Right atrium auricular region (tissue), 2 donors: Measurements from ENCODE around the gene PTAR1. TPM values are rescaled to one million over a fixed set of nuclear protein-coding genes. Genes with fewer than 3 reads are reported as not detected.
A peak's percentile ranks its signal among the peaks of the same experiment; 100 is the strongest.

ENCODE experiments used
- DNase-seq: peaks from one replicate; pipeline ENCODE4 v3.0.0-alpha.2; 2019; ENCODE audit warnings: low spot score
- H3K27ac ChIP-seq, 2 donors: fragments of 200-600 bp; sonication (generic); 1 replicate in 1 of 2; 2 replicates in 1 of 2; pipeline ENCODE4 v1.5.1; 2016 to 2019
- H3K27me3 ChIP-seq, 2 donors: fragments of 200-600 bp; sonication (generic); one replicate each; pipeline versions ENCODE4 v1.5.1 to v1.6.0; 2017 to 2019
- H3K36me3 ChIP-seq: fragments of 200-600 bp; sonication (generic); one replicate; pipeline ENCODE4 v1.5.1; 2016
- H3K4me1 ChIP-seq, 2 donors: fragments of 200-600 bp; sonication (generic); one replicate each; pipeline versions ENCODE4 v1.5.1 to v1.6.0; 2017 to 2019
- H3K4me3 ChIP-seq, 2 donors: fragments of 200-600 bp; sonication (generic); 1 replicate in 1 of 2; 2 replicates in 1 of 2; pipeline ENCODE4 v1.5.1; 2017 to 2019; ENCODE audit warnings: mild to moderate bottlenecking in 1 of 2, moderate library complexity in 1 of 2
- H3K9me3 ChIP-seq, 2 donors: fragments of 200-600 bp; sonication (generic); one replicate each; pipeline ENCODE4 v1.5.1; 2019
- total RNA-seq, 2 donors: library from RNA; depleted of rRNA; stranded (reverse); fragments of >200 nt; gene quantifications; one replicate each; pipeline ENCODE4 v1.1.0, GENCODE V29; 2016
- TF ChIP-seq, protein P1 (sequence below), 2 donors: fragments of 200-600 bp; sonication (generic); IDR thresholded peaks; one replicate each; pipeline ENCODE4 v1.5.1; 2019; ENCODE audit warnings: antibody characterized with exemption in 2 of 2

PTAR1 gene
- total RNA-seq, 2 donors from 2014 or later, result 29.2 to 32.1 TPM

GRCh38 chr9:69677931-69678330 lies 81.9 kb downstream of the PTAR1 start:
- Histone ChIP-seq H3K4me1 (peaks cover 0 to 7% of the 10 kb centered on the region in 2 donors), H3K36me3 (no peaks in the 10 kb centered on the region), H3K27me3 (no peaks in the 10 kb centered on the region), H3K4me3 (no peak overlapping the region), H3K9me3 (no peaks in the 10 kb centered on the region), H3K27ac (no peak overlapping the region)
- DNase-seq, result no peak
- TF ChIP-seq, protein P1, sequence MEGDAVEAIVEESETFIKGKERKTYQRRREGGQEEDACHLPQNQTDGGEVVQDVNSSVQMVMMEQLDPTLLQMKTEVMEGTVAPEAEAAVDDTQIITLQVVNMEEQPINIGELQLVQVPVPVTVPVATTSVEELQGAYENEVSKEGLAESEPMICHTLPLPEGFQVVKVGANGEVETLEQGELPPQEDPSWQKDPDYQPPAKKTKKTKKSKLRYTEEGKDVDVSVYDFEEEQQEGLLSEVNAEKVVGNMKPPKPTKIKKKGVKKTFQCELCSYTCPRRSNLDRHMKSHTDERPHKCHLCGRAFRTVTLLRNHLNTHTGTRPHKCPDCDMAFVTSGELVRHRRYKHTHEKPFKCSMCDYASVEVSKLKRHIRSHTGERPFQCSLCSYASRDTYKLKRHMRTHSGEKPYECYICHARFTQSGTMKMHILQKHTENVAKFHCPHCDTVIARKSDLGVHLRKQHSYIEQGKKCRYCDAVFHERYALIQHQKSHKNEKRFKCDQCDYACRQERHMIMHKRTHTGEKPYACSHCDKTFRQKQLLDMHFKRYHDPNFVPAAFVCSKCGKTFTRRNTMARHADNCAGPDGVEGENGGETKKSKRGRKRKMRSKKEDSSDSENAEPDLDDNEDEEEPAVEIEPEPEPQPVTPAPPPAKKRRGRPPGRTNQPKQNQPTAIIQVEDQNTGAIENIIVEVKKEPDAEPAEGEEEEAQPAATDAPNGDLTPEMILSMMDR (IDR thresholded peaks at IDR 0.05), result no peak

DNA sequence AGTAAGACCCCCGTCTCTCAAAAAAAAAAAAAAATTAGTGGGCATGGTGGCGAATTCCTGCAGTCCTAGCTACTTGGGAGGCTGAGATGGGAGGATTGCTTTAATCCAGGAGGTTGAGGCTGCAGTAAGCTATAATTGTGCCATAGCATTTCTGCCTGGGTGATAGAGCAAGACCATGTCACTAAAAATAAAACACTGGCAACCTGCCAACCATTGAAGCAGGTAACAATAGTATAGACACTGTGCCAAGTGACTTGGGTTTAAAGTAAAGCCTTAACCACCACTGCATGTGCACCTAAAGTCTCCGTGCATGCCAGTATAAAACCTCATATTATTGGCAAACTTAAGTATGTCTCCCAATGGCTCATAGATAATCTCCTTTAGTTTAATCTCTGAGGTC lies 84.2 kb downstream of the PTAR1 start:
- Histone ChIP-seq H3K4me3 (no peak overlapping the region), H3K36me3 (no peaks in the 10 kb centered on the region)
- DNase-seq, result no peak

DNA sequence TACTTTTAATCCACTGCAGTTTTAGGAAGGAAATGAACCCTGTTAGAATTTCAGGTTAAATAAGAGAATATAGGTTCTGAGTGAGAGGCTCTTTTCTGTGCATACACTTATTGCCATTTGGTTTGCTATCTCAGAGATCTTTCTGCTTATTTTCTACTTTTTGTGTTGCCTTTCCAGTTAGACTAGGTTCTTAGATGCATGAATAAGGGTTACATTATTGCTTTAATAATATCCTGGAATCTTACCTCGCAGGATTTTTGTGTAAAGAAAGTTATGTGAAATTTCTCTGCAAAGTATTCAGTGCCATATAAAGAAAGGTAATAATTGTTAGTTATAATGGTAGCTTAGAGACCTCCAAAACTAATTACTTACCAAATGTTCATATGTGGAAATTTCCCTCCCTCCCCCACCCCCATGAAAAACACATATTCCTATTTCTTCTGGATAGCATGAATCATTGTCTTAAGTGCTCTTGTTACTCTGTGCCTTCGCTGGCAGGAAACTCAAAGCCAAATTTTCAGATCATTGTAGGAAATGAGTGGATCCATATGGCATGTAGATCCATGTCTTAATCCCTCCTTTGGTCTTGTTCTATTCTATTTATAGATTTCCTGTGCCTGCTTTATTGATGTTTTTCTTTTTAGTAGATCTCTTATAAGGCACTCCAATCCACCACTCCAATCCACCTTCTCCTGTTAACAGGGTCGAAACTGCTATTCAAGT lies 84.9 kb downstream of the PTAR1 start:
- TF ChIP-seq, protein P1 (IDR thresholded peaks at IDR 0.05), result no peak
- Histone ChIP-seq H3K4me1 (peaks cover 0 to 20% of the 10 kb centered on the region in 2 donors), H3K27ac (no peak overlapping the region), H3K4me3 (no peak overlapping the region), H3K36me3 (no peaks in the 10 kb centered on the region), H3K27me3 (no peaks in the 10 kb centered on the region), H3K9me3 (no peaks in the 10 kb centered on the region)
- no peak for DNase-seq

More for the DNA sequence above, 84.2 kb downstream of the PTAR1 start:
- Histone ChIP-seq H3K27me3 (no peaks in the 10 kb centered on the region), H3K4me1 (peaks cover 0 to 20% of the 10 kb centered on the region in 2 donors), H3K9me3 (no peaks in the 10 kb centered on the region), H3K27ac (no peak overlapping the region)
- TF ChIP-seq, protein P1 (IDR thresholded peaks at IDR 0.05), result no peak

GRCh38 chr9:69674112-69674685 lies 85.6 kb downstream of the PTAR1 start:
- peaks cover 0 to 20% of the 10 kb centered on the region in 2 donors for H3K4me1 ChIP-seq
- H3K27me3 ChIP-seq, result no peaks in the 10 kb centered on the region
- no peak for DNase-seq
- TF ChIP-seq, protein P1 (IDR thresholded peaks at IDR 0.05), result no peak
- no peaks in the 10 kb centered on the region for H3K9me3 ChIP-seq
- H3K27ac ChIP-seq, result no peak overlapping the region
- H3K36me3 ChIP-seq, result no peaks in the 10 kb centered on the region
- no peak overlapping the region for H3K4me3 ChIP-seq

DNA sequence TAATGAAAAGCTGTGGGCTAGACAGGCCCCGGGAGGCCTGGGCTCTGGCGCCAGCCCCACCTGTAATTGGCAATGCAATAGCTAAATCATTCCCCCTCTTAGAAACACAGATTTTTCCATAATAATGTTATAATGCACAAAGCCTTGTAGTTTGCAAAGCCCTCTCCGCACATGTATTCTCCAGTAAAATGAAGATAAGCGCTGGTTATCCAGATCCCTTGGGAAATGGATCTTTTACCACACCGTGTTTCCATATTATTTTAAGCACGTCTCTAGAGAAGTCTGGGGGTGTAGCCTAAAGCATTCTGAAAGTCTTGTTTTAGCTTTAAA lies 86.5 kb downstream of the PTAR1 start:
- H3K4me1 ChIP-seq, result peaks cover 0 to 20% of the 10 kb centered on the region in 2 donors
- no peaks in the 10 kb centered on the region for H3K27me3 ChIP-seq
- no peak for DNase-seq
- no peaks in the 10 kb centered on the region for H3K9me3 ChIP-seq
- no peaks in the 10 kb centered on the region for H3K36me3 ChIP-seq
- H3K4me3 ChIP-seq, result peak overlapping the region; percentile 88 to 91
- TF ChIP-seq, protein P1 (IDR thresholded peaks at IDR 0.05), result no peak
- H3K27ac ChIP-seq, result peak overlapping the region; percentile 77 to 89
